GM19463 (cell line): ENCODE results near the gene SURF4.

Experiments used
- ATAC-seq: cut with Tn5 transposase; IDR thresholded peaks from one replicate; pipeline ENCODE4 v1.9.1; 2021; ENCODE audit warnings: mild to moderate bottlenecking, moderate library complexity; ENCODE audit not compliant: unreplicated experiment

SURF4 gene

DNA sequence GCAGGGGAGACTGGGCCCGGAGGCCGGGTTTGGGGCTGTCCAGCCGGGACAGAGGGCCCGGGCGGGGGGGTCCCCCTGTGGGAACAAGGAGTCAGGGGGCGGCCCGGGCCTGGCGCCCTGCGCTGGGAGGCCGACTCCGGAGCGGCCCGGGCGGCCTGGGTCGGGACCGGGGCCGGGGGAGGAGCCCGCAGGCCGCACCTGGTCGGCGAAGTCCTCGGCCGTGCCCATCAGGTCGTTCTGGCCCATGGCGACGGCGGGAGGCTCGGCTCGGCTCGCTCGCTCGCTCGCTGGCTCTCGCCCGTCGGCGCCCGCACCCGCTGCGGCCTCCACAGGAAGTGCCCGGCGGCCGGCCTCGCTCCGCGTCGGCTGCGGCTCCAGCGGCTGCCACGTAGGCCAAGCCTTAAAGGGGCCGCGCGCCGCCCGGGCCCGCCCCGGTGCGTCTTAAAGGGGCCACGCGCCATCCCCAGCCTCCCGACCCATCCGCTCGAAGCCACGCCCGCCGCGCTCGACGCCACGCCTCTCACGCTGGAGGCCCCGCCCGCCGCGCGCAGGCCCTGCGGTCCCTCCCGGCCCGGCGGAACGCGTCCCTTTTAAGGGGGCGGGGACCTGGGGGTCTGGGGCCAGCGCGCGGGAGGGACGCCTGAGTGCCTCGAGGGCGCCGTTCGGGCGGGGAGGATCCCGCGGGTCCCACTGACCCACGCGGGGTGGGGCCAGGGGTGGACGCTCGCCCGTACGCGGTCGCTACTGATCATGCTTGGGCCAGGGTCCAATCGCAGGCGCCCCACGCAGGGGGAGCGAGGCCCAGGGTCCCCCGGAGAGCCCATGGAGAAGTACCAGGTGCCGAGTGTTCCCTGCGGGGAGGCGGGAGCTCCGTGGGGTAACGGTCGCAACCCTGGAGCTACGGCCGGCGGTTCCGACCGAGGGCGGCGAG is at the start of gene SURF4, which contains the start of gene STKLD1:
Gene SURF4, minus strand, starts transcription at position 337 of the 931 bp plus-strand sequence. Its CDS starts 91 bp downstream, at position 246.
Gene STKLD1, plus strand, starts transcription at position 643 of the 931 bp plus-strand sequence. Its CDS starts 108 bp downstream, at position 751.
- peak; percentile 92 for ATAC-seq

DNA sequence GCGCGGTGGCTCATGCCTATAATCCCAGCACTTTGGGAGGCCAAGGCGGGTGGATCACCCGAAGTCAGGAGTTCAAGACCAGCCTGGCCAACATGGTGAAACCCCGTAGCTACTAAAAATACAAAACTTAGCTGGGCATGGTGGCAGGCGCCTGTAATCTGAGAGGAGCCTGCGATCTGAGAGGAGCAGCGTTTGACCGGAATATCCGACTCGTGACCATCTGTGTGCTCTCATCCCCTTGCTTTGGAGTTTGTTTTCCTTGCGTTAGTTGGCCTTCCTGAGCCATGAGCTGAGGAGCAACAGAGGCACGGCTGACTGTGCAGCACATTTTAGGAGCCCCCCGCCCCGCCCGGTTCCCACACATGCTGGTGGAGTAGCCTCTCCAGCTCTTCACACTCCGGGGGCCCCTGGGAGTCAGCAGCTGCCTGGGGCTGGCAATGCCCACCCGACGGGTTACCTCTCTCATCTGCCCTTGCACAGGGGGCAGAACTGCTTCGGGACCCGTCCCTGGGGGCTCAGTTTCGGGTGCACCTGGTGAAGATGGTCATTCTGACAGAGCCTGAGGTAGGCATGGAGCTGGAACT is 49.3 kb upstream of the SURF4 start:
- no peak for ATAC-seq

DNA sequence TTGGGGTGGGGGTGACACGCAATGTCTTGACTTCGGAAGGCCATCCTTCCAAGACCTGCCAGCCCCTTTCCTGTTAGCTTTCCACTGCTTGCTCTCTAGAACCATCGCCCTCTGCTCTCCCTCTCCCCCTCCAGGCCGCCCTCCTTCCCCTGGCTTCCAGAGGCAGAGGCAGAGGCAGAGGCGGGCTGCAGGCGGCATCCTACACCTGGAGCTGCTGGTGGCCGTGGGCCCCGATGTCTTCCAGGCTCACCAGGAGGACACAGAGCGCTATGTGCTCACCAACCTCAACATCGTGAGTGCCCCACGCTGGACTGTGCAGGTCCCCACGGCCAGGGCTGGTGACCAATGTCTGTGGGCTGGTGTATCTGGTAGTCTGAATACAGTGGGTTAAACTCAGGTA is 48.3 kb upstream of the SURF4 start:
- no peak for ATAC-seq

DNA sequence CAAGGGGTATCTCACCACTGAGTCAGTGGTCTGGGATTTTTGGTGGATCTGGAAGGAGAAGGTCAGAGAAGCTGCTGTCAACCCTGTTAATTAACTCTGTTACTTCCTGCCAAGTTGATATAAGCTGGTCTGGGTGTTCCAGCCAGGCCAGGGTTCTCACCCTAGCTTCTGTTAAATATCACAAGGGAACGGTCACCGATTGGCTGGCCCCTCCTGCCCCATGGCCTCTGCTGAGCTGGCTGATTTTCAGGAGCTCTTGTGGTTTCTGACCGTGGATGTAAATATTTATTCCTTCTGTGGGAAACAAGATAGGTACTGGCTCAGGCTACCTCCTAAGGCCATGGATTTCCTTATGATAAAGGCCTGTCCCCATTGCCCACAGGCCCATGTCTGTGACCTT is 47.4 kb upstream of the SURF4 start:
- ATAC-seq = no peak

DNA sequence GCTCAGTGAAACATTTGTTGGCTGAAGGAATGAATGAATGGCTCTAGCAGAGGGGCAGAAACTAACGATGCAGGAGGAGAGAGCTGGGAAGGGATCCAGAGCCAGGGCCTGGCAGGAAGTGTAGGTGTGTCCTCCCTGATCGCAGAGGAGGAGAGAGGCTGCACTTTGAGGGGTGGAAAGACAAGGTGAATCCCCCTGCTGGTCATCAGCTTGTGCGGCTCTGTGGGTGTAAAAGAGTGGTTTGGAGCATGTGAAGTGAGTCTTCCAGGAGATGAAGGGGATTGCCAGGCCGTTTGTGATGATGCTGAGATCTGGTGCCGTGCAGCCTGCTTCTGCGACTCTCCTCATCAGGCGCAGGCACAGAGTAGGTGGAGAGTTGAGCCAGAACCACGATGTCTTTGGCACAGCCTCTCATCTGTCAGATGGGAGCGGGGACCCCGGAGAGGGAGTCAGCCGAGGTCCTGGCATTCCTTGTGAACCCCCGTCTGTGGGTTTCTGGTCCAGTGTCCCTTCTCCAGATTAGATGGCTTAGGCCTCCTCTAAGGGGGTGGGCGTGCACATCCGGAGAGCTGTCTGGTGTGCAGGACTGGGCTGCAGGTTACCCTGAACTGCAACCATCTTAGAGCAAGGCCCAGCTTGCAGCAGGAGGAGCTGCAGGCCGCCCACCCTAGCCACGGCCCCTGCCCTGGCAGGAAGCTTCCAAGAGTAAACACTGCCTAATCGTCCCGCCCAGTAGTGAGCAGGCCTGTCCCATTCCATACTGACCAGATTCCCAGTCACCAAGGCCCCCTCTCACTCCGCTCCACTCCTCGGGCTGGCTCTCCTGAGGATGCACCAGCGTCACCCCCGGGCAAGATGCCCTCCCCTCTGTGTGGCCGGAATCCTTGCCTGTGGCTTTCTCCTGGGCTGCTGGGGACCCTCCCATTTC is 46.0 kb upstream of the SURF4 start, which contains the start of gene ADAMTS13:
Gene ADAMTS13, plus strand, starts transcription at position 753 of the 928 bp plus-strand sequence. Its CDS starts 77 bp downstream, at position 830.
- ATAC-seq = no peak

DNA sequence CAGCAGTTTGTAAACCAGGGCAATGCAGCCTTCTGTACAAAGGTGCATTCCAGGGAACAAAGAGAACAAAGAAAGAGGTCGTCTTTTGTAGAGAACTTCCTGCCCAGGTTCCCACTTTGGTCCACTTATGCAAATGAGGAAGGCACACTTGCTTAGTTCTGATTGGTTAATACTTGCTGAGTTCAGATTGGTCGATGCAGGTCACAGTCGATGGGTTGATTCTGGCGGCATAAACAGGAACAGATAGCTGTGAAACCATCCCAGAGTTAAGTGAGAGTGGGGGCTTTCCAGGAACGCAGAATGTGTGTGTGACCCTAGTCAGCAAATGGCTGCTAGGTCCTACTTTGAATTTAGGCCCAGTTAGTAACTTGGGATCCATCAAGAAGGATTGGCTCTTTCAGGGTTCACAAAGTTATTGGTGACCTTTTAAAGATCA is 44.5 kb upstream of the SURF4 start:
- no peak for ATAC-seq

DNA sequence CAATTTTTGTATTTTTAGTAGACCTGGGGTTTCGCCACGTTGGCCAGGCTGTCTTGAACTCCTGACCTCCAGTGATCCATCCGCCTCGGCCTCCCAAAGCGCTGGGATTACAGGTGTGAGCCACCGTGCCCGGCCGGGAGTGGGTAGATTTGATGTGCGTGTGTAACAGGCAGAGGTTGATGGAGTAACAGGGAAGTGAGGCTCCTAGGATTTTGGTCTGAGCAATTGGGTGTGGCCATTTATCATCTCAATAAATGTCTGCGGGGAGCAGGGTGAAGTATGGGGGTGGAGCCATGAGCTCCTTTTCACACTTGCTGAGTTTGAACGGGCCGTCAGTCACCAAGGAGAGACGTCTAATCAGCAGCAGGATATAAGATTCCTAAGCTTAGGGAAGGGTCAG is 43.1 kb upstream of the SURF4 start:
- no peak for ATAC-seq

DNA sequence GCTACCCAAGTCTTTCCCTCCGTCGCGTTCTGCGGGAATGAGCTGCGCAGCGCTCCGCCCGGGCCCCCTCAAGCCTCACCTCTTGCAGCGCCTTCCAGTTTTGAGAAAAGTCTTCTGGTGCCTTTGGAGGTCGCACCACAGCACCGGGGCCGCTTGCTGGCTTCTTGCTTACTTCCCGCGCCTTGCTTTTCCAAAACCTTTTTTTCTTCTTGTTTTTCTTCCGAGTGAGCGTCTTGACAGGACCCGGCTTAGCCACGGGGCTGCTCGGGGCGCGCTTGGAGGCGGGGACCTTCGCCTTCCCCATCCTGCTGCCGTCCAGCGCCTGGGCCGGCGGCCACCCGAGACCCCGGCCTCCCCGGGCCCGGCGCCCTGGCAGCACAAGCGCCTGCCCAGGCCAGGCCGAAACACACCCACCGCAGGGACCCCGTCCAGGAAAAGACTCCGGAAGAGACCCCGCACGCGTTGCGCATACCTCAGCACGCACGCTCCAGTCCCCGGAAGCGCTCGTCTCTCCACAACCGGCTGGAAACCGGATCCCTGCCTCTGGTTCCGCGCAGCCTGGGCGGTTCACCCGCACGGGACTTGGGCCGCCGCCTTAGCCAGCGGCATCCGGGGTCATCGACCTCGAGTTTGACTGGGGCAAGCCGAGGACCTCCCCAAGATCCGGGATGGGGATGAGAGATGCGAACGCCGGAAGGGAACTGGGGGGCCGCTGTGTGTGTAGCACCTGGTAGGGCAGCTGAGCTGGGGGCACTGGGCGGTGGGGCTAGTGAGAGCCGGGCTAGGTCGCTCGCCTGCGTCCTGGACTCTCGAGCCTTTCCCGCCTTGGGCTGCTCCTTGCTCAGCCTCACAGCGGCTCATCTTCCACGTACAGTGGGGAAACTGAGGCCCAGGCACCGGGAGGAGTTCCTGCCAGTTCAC is 41.9 kb upstream of the SURF4 start, which contains the start of gene REXO4:
Gene REXO4, minus strand, starts transcription at position 470 of the 921 bp plus-strand sequence. Its CDS starts 166 bp downstream, at position 304.
- peak; percentile 71 for ATAC-seq

DNA sequence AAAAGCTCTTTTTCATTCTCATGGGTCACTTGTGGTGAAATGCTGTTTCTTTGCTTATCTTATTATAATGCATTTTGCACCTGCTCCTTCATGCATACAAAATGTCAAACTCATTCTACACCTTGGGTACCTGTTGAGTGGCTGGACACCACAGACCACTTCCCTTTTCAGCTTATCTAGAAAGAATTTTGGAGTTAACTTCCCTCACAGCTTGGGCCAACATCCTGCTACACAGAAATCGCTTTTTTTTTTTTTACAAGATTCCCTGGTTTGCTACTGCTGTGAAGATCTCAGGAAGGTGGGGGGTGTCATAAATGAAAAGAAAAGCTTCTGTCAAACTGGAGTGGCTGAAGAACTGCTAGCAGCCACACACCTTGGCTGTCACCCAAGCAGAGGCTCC is 39.3 kb upstream of the SURF4 start:
- ATAC-seq = no peak

DNA sequence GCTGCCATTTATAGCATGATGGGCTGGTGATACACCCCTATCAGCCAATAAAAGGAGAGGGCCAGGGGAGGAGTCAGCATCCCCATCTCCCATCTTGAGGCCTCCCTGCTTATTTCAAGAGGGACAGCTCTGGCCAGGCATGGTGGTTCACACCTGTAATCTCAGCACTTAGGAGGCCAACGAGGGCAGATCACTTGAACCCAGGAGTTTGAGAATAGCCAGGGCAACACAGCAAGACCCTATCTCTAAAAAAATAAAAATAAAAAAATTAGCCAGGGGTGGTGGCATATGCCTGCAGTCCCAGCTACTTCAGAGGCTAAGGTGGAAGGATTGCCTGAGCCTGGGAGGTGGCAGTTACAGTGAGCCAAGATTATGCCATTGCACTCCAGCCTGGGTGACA is 32.2 kb upstream of the SURF4 start:
- ATAC-seq = no peak

DNA sequence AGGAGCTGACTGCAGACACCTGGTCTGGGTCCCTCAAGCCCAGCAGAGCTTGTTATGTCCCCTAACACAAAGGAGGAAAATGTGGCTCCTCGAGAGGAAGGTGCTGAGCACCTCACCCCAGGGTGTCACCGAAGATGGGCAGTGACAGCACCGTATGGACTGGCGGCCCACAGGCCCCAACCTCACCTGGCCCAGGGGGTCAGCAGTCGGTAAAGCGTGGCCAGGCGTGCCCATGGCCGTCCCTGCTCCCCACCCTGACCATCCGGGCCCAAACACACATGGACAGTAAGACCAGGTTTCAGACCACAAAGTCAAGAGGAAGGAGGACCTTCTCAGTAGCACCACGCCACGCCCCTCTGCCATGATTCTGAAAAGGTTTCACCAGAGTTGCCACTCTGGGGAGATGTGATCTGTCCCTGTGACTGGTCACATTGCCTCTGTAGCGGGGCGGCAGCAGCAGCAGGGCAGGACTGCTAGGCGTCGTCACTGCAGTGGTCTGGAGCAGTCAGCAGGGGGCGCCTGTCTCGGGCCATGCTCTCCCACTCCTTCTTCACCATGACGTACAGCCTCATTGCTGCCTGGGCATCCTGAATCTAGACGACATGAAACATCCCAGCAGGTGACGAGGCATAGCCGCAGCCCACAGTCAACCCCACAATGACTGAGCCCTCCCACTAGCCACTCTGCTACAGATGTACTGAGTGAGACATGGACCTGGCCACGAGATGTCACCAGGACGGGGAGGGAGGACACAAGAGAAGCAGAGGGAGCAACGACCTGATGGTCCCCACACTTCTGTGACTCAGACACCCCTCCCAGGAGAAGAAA is 30.8 kb upstream of the SURF4 start:
- ATAC-seq = no peak

DNA sequence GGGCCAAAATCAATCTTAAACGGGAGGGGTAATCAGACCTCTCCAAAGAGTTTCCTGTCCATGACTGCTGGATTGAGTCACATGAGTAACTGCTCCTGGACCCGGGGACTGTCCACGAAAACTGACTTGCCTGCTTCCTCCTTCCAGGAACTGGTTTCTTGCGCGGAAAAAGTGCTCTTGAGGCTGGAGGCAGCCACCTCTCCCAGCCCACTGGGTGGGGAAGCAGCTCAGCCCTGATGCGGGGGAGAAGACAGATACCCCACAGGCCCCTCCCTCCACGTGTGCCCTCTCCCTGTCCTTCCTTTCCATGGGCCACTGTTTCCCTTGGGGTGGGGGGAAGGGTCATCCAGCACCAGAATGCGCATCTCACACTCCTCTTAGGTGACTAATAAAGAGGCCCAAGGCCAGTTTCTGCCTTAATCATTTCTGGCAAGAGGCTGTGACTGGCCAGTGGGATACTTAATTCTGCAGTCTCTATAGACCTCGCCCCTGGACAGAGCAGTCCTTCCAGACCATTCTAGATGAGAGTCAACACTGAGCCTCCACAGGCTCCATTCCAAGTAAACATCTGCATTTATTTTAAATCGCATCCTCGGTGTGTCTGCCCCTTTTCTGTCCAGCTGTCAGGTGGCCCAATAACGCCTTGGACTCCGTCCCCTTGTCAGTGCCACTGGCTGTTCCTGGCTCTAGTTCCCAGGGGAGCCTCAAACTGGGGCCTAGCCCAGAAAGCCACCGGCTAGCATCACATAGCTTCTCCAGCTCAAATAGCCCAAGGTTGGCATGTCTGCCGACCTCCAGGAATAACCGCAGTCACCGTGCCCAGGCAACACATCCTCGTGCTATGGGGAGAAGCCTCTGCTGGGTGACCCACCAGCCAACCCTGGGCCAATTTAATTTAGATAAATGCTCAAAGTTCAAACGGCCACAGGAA is 29.9 kb upstream of the SURF4 start:
- no peak for ATAC-seq

DNA sequence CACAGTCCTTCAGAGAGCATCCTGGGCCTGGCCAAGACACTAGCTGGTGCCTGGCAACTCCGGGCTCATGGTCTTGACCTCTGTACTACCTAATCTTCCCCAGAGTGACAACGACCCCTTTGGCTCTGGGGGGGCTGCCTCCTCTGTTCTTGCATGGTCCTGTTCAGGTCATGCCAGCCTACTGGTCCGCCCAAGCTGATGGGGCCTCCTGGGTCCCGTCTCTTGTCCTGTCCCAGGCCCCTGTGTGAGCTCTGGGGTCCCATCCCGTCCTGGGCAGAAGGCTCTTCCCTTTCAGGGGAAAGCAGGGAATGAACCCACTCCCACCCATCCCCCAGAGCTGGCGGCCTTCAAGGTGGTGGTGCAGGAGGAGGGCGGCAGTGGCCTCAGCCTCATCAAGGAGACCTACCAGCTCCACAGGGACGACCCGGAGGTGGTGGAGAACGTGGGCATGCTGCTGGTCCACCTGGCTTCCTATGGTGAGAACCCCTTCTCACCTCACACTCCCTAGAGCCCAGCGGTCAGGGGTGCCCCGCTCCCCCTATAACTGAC is 28.7 kb upstream of the SURF4 start:
- no peak for ATAC-seq

DNA sequence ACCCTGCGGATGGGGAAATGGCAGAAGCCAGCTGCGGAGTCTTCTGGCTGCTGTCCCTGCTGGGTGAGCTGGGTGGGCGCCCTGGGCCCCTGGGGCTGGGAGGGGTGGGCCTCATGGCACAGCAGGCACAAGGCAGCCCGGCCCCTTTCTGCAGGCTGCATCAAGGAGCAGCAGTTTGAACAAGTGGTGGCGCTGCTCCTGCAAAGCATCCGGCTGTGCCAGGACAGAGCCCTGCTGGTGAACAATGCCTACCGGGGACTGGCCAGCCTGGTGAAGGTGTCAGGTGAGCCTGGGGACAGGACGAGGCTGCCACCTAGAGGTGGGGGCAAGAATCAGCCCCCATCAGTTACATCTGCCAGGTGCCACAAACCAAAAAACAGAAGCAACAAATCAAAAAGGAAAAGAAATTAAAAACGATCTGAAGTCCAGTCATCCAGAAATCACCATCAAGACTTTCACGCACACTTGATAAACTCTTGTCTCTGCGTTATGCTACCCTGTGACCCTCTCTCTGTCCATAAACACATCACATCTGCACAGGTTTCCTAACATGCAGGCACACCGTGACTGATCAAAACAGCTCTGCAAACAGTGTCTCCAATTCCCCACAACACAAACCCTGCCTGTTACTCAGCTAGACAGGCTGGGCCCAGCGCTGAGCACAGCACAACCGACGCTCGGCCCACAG is 28.1 kb upstream of the SURF4 start:
- ATAC-seq = no peak

DNA sequence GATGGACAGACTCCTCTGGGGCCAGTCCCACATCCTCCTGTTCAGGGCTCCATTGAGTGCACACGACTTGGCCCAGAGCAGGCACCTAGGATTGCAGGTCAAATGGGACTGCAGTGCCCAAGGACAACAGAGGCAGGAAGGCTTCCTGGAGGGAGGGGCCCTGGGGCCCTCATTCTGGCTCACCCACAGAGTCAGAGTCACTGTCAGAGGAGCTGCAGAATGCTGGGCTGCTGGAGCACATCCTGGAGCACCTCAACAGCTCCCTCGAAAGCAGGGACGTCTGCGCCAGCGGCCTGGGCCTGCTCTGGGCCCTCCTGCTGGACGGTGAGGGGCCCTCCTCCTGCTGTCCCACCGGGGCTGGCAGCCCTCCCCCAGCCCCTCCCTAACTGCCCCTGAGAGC is 26.8 kb upstream of the SURF4 start:
- no peak for ATAC-seq

DNA sequence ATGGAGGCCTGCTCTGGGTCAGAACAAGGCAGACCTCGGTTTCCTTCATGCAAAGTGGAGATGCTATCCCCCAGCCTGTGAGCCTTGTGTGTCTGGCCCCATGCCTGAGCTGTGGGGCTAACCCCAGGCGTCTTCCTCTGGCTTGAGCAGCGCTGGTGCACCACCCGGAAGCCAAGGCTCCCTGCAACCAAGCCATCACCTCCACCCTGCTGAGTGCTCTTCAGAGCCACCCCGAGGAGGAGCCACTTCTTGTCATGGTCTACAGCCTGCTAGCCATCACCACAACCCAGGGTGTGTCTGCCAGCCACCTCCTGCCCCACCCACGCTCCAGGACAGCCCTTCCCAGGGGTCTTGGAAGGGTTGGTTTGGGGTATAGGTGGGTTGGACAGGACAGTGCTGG is 25.7 kb upstream of the SURF4 start:
- no peak for ATAC-seq

DNA sequence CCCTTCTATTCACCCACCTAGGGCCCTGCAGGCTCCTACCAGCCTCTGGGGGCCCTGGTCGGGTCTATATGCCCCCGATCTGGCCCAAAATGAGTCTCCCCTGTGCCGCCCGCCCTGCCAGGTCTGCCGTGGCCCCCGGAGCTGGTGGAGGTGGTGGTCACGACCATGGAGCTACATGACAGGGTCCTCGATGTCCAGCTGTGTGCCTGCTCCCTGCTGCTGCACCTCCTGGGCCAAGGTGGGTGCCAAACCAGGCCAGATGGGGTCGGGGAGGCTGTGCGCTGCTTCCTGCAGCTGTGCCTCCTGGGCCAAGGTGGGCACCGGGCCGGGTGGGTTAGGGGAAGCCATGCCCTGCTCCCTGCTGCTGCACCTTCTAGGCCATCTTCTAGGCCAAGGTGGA is 24.4 kb upstream of the SURF4 start:
- no peak for ATAC-seq
